ENCODE results near the gene HDAC9.

GRCh38 chr7:18644981-18645380, 149.4 kb downstream of the HDAC9 start:
- TF ChIP-seq CTCF (IDR thresholded peaks at IDR 0.05) (no peak), ZFX (IDR thresholded peaks at IDR 0.05; ENCODE audit: borderline replicate concordance) (no peak)

All from 22Rv1 (cell line).